ELF-1 (cell line): Measurements from ENCODE around the gene MNT.

Experiments used
- DNase-seq: peaks from one replicate; pipeline ENCODE4 v3.0.0-alpha.2; 2016; ENCODE audit warnings: low read depth, low spot score

MNT gene

DNA sequence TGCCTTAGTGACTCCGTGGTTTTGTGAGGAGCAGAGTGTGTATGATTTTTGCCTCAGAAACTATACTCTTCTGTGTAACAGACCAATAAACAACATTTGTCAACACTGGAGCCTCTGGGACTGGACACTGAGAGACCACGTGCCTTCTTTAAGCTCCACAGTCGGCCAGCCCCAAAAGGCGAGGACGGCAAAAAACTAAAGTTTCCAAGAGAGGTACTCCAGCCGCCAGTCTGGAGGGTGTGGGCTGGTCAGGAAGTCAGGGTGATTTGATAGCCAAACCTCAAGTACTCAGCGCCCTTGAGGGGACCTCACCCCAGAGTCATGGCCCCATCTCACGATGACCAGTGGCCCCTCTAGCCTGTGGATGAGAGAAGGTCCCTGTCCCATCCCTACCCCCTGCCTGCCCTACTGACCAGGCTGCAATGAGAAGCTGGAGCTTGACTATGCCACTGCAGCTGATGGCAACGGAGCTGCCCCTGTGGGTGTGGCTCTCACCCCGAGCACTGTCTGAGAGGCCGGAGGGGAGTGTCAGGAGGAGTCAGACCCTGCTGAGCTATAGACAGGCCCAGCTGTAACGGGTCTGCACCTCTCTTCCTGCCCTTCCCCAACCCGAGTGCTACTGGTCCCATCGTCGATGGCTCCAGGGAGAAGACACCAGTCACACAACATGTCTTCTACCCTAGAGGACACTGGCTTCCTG, 19.8 kb downstream of the MNT start:
- no peak for DNase-seq

DNA sequence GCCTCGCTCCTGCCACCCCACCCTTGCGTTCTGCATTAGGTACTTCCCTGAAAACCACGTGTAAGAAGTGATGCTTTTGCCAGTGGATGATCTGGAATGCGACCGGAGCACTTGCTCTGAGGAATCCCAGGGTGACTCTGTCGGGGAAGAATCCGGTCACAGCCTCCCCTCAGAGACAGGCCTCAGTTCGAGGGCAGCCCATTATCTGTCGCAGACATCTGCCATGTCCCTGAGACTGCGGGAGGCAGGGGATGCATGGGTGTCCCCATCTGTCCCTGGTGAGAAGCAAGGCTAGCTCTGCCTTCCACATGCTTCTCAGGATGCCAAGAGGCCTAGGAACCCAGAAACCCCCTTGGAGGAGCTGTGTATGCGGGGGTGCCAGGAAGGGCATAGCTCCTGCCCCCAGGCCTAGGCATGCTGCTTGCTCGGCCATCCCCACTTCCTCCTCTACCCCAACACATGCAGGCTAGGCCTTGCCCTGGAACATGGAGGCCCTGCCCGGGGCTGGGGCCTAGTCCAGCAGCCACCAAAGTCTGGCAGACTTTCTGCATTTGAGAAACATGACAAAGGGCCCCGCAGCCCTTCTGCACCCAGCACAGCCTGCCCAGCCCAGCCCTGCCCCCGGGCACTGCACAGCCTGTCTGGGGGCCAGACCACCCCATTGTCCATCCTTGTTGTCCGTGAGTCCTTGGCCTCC, 20.5 kb downstream of the MNT start:
- no peak for DNase-seq

DNA sequence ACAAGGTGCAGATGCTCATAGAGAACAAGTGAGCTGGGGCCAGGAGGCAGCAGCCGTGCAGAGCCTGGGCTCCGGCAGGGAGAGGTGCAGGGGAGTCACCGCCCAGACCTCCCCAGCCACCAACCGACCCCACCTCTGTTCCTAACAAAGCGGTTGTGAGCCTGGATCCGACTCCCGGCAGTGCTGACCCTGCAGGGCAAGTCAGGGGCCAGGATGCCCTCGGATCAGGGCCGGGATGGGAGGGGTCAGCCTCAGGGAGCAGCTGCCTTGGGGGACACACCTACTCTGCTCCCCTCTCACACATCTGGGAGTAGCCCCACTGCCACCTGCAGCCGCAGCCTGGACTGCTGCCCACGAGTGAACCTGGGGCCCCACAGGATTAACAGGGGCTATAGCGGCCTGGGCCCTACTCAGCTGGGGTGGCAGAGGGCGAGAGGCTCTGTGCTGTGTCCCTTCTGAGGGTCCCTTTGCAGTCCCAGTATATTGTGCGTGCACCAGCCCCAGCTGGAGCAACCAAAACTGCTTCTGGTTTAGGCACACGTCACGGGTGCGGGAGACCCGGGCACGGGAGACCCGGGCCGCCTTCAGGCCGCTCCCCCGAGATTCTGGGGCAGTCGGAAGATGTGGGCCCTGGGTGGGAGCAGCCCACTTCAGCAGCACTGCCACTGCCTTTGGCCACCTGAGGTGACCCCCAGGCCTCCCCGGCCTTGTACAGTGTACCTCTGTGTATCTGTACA, 21.2 kb downstream of the MNT start:
- DNase-seq: no peak

DNA sequence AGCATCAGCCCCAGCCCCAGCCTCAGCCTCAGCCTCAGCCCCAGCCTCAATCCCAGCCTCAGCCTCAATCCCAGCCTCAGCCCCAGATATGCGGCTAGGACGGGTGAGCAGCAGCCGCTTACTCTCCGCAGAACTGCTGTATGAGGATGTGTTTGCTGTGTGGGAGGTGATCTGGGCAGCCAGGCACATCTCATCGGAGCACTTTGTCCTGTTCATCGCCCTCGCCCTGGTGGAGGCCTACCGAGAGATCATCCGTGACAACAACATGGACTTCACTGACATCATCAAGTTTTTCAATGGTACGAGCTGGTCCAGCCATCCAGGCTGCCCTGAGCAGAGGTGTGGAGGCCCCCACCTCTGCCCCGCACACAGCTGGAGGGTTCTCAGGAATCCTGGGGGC, 22.0 kb downstream of the MNT start:
- DNase-seq: no peak

DNA sequence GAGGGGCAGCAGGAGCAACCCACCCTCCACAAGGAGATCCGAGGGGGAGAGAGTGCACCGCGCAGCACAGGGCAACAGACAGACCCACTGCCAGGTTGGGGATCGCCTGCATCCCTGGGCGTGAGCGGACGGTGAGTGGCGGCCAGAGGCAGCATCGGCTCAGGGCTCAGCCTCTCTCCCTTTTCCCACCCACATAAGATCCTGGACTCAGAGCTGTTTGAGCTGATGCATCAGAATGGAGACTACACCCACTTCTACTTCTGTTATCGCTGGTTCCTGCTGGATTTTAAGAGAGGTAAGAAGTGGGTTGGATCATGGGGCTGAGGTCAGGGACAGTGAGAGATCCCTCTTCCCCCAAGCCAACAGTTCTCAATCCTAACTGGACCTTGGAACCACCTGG, 23.2 kb downstream of the MNT start:
- no peak for DNase-seq

DNA sequence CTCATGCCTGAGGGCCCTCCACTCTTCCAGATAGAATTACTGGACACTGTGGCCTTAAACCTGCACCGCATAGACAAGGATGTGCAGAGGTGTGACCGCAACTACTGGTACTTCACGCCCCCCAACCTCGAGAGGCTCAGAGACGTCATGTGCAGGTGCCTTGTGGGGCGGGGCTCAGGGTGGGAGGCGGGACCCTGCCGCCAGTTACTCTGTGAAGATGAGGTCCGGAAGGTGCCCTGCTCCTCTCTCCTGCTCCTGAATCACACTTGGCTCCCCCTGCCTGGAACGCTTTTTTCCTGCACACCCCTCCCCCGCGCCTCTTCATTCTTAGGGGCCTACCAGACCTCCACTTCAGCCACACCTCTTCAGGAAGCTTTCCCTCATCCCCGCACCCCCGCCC, 24.8 kb downstream of the MNT start:
- no peak for DNase-seq

DNA sequence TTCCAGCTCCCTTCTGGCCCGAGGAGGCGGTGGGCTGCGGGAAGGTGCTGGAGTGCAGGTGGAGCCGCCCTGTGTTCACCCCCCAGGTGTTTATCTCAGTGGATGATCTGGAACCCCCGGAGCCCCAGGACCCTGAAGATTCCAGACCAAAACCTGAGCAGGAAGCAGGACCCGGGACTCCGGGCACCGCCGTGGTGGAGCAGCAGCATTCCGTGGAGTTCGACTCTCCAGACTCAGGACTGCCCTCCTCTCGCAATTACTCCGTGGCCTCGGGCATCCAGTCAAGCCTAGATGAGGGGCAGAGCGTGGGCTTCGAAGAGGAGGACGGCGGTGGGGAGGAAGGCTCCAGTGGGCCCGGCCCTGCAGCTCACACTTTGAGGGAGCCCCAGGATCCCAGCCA, 25.5 kb downstream of the MNT start:
- no peak for DNase-seq

DNA sequence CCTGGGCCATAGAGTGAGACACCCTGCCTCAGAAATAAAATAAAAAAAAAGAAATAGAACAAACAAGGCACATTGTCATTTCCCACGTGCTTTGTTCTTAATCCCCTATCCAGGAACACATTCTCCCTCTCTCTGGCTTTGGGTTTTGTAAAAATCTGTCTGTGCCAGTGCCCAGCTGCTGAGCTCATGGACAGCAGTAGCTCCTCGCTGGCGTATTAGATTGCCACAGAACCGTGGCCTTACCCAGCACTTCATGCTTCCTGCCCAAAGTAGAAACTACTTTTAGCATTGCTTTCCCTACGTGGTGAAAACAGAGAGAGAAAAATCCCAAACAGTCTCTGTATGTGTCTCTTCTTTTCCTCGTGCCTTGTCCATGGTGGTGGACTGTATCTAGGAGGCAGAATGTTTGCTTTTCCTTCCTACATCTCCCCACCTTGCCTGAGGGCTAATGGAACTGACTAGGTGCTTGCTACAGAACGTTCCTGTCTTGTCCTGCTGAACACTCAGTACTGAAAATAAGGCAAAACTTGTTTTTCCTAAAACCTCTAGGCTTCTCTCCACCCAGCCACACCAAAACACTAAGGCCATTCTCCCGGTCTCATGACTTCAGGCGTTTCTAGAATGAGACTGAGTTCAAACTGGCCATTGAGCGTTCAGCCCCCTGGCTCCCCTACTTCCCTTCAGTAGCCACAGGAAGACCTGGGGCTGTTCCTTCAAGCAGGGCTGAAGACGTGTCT, 26.1 kb downstream of the MNT start:
- DNase-seq: peak; percentile 62

DNA sequence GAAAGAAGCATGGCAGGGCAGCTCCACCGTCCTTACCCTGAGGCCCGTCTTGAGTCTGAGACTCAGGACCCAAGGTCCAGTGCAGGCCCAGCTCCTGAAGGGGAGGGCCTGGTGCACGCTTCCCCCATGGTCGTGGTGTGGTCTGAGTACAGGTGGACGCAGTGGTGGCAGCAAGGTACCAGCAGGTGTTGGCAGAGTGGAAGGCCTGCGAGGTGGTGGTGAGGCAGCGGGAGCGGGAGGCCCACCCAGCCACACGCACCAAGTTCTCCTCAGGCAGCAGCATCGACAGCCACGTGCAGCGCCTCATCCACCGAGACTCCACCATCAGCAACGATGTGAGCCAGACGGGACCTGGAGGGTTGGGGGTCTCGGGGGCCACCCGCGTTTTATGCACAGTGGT, 27.7 kb downstream of the MNT start:
- no peak for DNase-seq

DNA sequence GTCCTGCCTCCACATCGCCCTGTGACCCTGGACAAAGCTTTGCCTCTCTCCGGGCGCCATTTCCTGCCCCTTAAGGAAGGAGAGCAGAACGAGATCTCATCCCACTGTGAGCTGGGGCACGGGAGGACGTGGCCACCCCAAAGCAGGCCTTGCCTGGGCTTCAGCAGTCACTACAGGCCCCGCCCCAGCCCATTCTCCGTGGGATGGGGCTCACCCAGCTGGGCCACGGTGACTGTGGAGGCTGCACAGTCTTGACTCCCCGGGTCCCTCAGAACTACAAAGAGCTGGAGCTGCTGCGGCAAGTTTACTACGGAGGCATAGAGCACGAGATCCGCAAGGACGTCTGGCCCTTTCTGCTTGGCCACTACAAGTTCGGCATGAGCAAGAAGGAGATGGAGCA, 28.2 kb downstream of the MNT start:
- DNase-seq: no peak

DNA sequence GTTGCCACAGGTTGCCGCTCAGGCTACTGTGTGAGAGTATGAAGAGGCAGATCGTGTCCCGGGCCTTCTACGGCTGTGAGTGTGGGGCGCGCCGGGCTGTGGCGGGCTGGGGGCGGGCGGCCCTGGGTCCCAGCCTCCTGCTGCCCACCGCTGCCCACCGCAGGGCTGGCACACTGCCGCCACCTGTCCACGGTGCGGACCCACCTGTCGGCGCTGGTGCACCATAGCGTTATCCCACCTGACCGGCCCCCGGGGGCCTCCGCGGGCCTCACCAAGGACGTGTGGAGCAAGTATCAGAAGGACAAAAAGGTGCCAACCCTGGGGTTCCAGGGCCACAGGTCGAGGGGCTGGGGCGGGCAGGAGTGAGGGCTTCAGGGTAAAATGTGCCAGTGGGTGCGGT, 28.7 kb downstream of the MNT start:
- no peak for DNase-seq

DNA sequence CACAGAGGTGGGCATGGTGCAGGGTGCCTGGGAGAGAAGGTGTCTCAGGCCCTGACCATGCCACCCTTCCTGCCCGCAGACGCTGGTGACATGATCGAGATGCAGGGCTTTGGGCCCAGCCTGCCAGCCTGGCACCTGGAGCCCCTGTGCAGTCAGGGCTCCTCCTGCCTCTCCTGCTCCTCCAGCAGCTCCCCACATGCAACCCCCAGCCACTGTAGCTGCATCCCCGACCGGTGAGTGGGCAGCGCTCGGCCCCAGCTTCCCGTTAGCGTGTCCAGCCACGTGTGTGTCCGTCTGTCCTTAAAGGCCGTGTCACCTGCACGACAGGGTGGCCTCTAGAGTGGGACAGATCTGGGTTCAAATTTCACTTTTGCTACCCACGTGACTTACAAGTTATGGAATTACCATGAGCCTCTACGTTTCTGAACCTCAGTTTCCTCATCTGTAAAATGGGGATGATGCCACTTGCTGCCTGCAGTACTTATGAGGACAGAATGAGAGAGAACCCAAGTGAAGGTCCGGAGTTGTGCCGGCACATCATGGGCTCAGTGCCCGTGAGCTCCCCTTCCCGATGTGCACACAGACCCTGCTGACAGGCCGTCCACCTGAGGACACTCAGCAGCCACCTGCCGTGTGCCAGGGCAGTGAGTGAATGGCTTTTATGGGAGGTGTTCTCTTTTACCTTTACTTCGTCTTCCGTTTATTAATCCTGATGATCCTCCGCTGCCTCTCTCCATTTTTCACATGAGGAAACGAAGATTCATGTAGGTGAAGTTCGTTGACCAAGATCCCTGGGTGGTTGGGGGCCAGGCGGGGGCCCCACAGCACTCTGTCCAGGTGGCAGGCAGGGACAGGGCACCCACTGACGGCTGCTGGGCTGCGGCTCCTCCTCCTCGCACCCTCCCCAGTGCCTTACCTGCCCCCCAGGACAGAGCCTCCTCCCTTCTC, 29.4 kb downstream of the MNT start:
- DNase-seq: no peak

DNA sequence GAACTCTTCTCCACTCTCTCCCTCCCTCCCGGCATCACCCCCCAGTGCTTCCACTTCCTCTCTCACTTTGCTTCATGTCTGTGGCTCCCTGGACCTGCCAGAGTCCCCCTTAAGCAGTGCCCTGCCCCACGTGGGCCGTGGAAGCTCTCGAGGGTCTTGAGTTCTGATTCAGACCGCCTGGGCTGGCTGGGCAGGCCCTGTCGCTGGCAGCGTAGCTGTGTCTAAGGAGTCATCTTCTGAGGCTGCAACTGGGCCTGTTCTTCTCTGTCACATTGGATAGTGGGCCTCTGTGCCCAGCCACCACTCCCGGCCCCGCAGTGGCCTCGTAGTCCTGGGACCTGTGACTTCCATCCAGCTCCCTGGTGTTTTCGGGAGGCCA, 30.7 kb downstream of the MNT start:
- no peak for DNase-seq

DNA sequence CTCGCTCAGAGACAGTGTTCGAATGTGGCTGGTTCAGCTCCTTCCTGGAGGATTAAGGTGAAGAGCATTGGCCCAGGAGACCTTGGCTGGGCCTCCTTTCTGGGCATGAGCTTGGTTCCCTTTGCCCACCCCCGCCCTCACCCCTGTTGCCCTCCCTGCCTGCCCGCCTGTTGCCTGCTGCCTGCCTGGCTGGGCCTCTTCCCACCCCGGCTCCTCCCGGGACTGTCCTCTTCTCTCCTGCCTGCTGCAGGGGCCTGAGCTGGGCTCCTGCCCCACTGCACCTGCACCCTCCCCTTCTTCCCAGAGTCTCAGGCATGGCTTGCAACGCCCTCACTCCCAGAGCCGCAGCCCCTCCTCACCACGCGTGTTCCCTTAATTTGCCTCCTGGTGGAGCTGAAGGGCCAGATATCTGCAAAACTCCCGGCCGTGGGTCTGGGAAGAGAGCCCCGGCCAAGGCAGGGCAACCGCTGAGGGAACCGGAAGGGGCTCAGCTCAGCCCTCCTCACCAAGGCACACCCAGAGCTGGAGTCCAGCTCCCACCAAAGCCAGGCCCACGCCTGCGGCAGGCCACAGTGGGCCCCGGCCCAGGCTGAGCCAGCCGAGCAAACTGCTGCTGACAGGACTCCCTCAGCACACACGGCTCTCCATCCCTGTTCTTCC, 31.2 kb downstream of the MNT start:
- peak; percentile 50 for DNase-seq

DNA sequence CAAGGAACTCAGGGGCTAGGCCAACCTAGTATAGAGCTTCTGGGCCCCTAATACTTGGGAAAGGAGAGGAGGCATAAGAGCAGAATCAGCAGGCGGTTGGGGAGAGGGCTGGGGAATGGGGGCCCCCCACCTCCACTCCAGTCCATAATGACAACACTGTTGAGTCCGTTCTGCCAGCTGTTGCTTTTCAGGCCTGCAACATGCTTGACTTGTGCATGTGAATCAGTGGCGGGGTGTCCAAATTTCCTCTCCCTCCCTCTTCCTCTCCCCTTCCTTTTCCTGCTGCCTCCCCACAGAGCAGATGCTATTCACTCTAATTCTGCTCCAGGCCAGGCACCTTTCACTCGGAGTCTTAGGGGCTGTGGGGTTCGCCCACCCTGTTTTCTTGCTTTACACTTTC, 31.8 kb downstream of the MNT start:
- DNase-seq: no peak

DNA sequence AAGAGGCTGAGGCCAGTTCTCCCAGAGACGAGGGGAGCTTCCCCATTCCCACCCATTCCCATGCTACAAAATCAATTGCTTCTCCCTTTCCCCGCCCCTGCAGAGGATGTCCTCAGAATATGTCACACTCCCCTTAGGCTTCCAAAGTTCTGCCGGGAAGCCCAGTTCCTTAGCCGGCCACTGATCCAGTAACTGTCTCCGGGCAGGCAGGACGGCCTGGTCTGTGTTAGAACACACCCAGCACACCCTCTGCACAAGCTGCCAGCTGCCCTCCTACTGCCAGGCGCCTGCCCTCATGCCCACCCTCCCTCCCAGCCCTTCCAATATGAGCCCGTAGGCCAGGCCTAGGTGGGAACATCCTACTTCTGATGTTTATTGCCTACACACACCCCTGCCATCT, 32.5 kb downstream of the MNT start:
- DNase-seq: no peak

DNA sequence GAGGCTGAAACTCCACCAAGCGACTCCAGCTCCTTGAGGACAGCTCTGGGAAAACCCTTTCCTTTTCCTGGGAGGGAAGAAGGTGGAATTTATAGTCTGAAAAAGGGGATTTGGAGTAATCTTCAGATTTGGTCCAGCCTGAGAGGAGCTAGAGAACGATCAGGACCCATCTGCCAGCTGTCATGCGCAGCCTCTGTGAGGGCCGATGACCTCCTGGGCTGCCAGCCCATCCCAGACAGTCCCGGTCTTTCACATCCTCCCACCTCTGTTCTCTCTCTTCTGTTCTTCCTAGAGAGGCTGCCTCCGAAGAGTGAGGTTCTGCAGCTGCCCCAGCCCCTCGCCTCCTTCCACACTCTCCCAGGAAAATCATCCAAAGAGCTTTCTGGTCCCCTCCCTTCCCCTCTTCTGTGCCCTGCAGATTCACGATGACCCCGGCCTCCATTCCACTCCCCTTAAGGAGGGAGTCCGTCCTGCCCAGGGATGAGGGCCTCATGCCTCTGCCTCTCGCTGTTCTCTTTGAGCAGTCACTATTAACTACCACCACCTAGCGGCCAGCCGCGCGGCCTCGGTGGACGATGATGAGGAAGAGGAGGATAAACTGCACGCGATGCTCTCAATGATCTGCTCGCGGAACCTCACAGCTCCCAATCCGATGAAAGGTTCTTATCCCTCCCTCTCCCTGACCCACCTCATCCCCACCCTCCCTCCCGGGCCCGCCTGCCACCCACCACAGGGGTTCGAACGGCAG, 33.9 kb downstream of the MNT start:
- peak; percentile 69 for DNase-seq

DNA sequence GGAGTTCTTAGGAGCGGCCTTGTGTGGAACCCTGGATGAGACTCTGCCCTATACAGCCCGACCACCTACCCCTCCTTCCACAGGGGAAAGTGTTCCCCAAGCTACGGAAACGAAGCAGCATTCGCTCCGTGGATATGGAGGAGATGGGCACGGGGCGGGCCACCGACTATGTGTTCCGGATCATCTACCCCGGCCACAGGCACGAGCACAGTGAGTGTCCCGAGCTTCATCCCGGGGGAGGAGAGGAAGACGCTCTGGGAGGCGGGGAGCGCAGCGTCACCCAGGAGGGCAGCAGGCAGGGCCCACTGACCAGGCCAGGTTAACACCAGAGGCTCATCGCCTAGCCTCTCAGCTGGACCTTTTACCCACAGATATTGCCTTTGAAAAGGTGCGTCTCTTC, 35.7 kb downstream of the MNT start:
- no peak for DNase-seq

DNA sequence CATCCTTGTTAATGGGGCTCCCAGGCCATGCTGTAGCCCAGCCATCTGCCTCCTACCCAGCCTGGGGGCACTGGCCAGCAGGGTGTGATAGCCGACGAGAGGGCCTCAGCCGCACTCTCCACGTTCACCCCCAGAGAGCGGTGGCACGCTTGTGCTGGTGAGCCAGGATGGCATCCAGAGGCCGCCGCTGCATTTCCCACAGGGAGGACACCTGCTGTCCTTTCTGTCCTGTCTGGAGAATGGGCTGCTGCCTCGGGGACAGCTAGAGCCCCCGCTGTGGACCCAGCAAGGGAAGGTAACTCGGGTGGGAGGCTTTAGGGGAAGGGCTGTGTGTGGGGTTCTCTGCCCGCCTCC, 36.1 kb downstream of the MNT start:
- no peak for DNase-seq
